ENCODE data around the gene KRTAP9-3.
"Not testable (repeated sequence)": the region's sequence is repeated elsewhere in the genome, so short reads cannot be mapped to it uniquely, and the experiment has no call there.

KRTAP9-3 gene

GRCh38 chr17:41251261-41251660 is 19.0 kb downstream of the KRTAP9-3 start:
- H4K20me1 ChIP-seq, result no peaks in the 10 kb centered on the region
- H3K36me3 ChIP-seq, result no peaks in the 10 kb centered on the region
- no peaks in the 10 kb centered on the region for H3K27me3 ChIP-seq
- H3K9me3 ChIP-seq, result no peaks in the 10 kb centered on the region
- no peak overlapping the region for H3K27ac ChIP-seq
- no peak overlapping the region for H3K9ac ChIP-seq
- no peak overlapping the region for H3K4me3 ChIP-seq
- no peaks in the 10 kb centered on the region for H3K4me1 ChIP-seq
- H3K4me2 ChIP-seq, result no peak overlapping the region
- no peak for TF ChIP-seq Cebpa-rat (IDR thresholded peaks at IDR 0.05)

DNA sequence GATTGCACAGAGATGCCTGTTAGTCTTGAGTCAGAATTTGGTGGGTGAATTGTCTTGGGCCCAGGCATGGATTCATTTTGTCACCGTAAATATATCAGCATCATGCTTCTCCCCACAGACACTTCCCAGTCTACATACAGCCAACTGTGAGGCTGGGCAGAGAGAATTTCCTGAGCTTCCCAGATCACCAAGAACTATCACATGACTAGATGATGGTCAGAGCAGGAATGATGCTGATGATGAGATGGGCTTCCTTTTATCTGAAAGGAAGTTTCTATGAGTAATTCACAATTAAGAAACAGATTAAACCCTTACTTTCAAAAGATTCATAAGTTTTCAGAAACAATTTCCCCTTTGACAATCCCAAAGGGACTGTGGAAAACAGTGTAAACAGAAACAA is 22.6 kb downstream of the KRTAP9-3 start:
- Histone ChIP-seq H3K9me3 (no peaks in the 10 kb centered on the region), H3K27ac (no peak overlapping the region), H4K20me1 (no peaks in the 10 kb centered on the region), H3K9ac (no peak overlapping the region), H3K27me3 (no peaks in the 10 kb centered on the region), H3K4me3 (no peak overlapping the region), H3K4me2 (no peak overlapping the region), H3K36me3 (no peaks in the 10 kb centered on the region), H3K4me1 (no peaks in the 10 kb centered on the region)
- TF ChIP-seq Cebpa-rat (IDR thresholded peaks at IDR 0.05), result no peak

- not testable (repeated sequence) for H3K27ac ChIP-seq
Measured at GRCh38 chr17:41255381-41256290, 23.4 kb downstream of the KRTAP9-3 start, which contains the start of gene KRTAP9-9. KRTAP9-9 (plus strand) TSS chr17:41255384.

DNA sequence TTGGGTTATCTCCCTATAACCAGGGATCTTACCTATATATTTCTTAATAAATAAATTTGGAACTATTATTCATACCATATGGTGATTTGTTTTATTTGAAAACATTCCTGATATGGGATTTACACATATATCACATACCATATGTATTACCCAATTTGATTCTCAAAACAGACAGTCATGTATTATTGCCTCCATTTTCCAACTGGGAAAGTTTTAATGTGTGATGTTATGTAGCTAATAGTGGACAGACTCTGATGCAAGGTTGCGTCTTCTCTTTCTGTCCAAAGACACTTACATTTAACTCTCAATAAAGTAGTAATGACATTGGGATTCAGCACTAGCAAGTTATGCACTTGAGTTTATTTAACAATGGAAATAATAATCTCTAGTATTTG is 24.0 kb downstream of the KRTAP9-3 start:
- TF ChIP-seq Cebpa-rat (IDR thresholded peaks at IDR 0.05), result no peak
- no peaks in the 10 kb centered on the region for H3K36me3 ChIP-seq
- H3K4me3 ChIP-seq, result no peak overlapping the region
- H3K9me3 ChIP-seq, result no peaks in the 10 kb centered on the region
- H3K4me1 ChIP-seq, result no peaks in the 10 kb centered on the region
- H3K27me3 ChIP-seq, result no peaks in the 10 kb centered on the region
- no peak overlapping the region for H3K4me2 ChIP-seq
- no peak overlapping the region for H3K9ac ChIP-seq
- H3K27ac ChIP-seq, result no peak overlapping the region
- H4K20me1 ChIP-seq, result no peaks in the 10 kb centered on the region

More at GRCh38 chr17:41255381-41256290, 23.4 kb downstream of the KRTAP9-3 start, which contains the start of gene KRTAP9-9:
- H3K9ac ChIP-seq, H4K20me1 ChIP-seq, H3K36me3 ChIP-seq, H3K4me2 ChIP-seq, H3K9me3 ChIP-seq, H3K4me3 ChIP-seq, H3K4me1 ChIP-seq, H3K27me3 ChIP-seq: not testable (repeated sequence)

GRCh38 chr17:41258406-41258805 is 26.2 kb downstream of the KRTAP9-3 start:
- H3K27ac ChIP-seq, result no peak overlapping the region
- no peaks in the 10 kb centered on the region for H3K36me3 ChIP-seq
- no peak overlapping the region for H3K4me2 ChIP-seq
- H3K4me3 ChIP-seq, result no peak overlapping the region
- no peaks in the 10 kb centered on the region for H3K4me1 ChIP-seq
- H3K27me3 ChIP-seq, result no peaks in the 10 kb centered on the region
- no peaks in the 10 kb centered on the region for H3K9me3 ChIP-seq
- H4K20me1 ChIP-seq, result no peaks in the 10 kb centered on the region
- no peak overlapping the region for H3K9ac ChIP-seq
- no peak for TF ChIP-seq Cebpa-rat (IDR thresholded peaks at IDR 0.05)

DNA sequence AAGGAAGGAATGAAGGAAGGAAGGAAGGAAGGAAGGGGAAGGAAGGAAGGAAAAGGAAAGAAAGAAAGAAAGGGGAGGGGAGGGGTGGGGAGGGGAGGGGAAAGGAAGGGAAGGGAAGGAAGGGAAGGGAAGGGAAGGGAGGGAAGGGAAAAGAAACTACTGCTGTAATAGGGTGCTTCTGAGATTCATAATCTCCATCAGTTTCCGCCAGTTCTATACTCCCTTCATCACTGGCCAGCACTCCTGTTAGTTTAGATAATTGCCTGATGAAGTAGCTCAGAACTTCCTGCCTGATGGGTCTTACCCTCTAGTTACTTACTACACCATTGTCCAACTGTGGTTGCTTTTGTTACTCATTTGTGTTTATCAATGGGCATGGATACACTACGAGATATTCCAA is 31.0 kb downstream of the KRTAP9-3 start:
- H3K4me3 ChIP-seq, result no peak overlapping the region
- no peak overlapping the region for H3K27ac ChIP-seq
- no peak for TF ChIP-seq Cebpa-rat (IDR thresholded peaks at IDR 0.05)
- H3K4me1 ChIP-seq, result no peaks in the 10 kb centered on the region
- no peaks in the 10 kb centered on the region for H4K20me1 ChIP-seq
- H3K36me3 ChIP-seq, result no peaks in the 10 kb centered on the region
- no peaks in the 10 kb centered on the region for H3K27me3 ChIP-seq
- no peak overlapping the region for H3K4me2 ChIP-seq
- H3K9me3 ChIP-seq, result no peaks in the 10 kb centered on the region
- no peak overlapping the region for H3K9ac ChIP-seq

DNA sequence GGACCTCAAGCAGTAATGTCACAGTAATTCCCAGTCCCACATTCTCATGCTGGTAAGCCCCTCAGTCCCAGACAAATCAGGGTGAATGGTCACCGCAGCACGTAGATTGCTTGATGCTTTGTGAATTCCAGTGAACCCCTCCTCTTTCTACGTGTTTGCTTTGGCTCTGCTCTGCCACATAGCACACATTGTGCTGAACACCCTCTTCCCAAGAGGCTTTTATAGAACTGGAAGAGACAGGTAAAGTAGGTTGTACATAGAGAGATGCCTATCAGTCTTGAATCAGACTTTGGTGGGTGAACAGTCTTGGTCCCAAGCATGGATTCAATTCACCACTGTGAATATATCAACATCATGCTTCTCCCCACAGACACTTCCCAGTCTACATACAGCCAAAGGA is 32.4 kb downstream of the KRTAP9-3 start:
- no peaks in the 10 kb centered on the region for H3K4me1 ChIP-seq
- no peaks in the 10 kb centered on the region for H3K36me3 ChIP-seq
- no peak overlapping the region for H3K9ac ChIP-seq
- H3K27ac ChIP-seq, result no peak overlapping the region
- no peak for TF ChIP-seq Cebpa-rat (IDR thresholded peaks at IDR 0.05)
- H3K4me3 ChIP-seq, result no peak overlapping the region
- no peak overlapping the region for H3K4me2 ChIP-seq
- H4K20me1 ChIP-seq, result no peaks in the 10 kb centered on the region
- no peaks in the 10 kb centered on the region for H3K9me3 ChIP-seq
- no peaks in the 10 kb centered on the region for H3K27me3 ChIP-seq

GRCh38 chr17:41265078-41265477 is 32.8 kb downstream of the KRTAP9-3 start, which contains the start of gene KRTAP9-6:
KRTAP9-6 (plus strand) TSS chr17:41265378; CDS start chr17:41265378, 0 bp downstream.
- no peak within 1 kb of the TSS for H3K4me3 ChIP-seq
- no peak within 1 kb of the TSS for H3K27ac ChIP-seq
- H3K27me3 ChIP-seq, result no peaks in the 10 kb centered on the region
- H3K9ac ChIP-seq, result no peak within 1 kb of the TSS
- H3K4me1 ChIP-seq, result no peaks in the 10 kb centered on the region
- no peak within 1 kb of the TSS for H3K4me2 ChIP-seq
- no peaks in the 10 kb centered on the region for H3K36me3 ChIP-seq
- TF ChIP-seq Cebpa-rat (IDR thresholded peaks at IDR 0.05), result no peak
- no peaks in the 10 kb centered on the region for H4K20me1 ChIP-seq
- no peaks in the 10 kb centered on the region for H3K9me3 ChIP-seq

DNA sequence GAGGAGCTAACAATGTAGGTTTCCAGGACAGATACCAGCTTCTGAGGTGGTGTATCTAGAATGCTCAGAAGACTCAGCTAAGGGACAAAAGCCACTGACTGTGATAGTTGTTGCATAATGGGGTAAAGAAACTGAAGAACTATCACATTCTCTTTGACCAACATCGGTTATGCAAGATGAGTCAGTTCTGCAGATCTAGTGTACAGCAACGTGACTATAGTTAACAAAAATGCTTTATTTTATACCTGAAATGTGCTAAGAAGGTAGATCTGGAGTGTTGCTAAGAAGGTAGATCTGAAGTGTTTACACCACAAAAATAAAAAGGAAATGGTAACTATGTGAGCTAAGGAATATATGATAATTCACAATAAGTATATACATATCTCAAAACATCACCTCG is 35.5 kb downstream of the KRTAP9-3 start:
- Histone ChIP-seq H3K4me1 (no peaks in the 10 kb centered on the region), H4K20me1 (no peaks in the 10 kb centered on the region), H3K4me2 (no peak overlapping the region), H3K27ac (no peak overlapping the region), H3K9me3 (no peaks in the 10 kb centered on the region), H3K36me3 (no peaks in the 10 kb centered on the region), H3K27me3 (no peaks in the 10 kb centered on the region), H3K4me3 (no peak overlapping the region), H3K9ac (no peak overlapping the region)
- no peak for TF ChIP-seq Cebpa-rat (IDR thresholded peaks at IDR 0.05)

- not testable (repeated sequence) for H4K20me1 ChIP-seq, H3K4me2 ChIP-seq, H3K36me3 ChIP-seq, H3K9ac ChIP-seq, H3K4me3 ChIP-seq, H3K27me3 ChIP-seq, H3K9me3 ChIP-seq, H3K27ac ChIP-seq, H3K4me1 ChIP-seq
Measured at GRCh38 chr17:41271323-41271722, 39.1 kb downstream of the KRTAP9-3 start.
